SK-N-SH treated with all-trans-retinoic acid at 6 μM for 48 hours (cell line): ENCODE measurements around the gene SPATA21.

Experiments
- ATAC-seq: fragments of 200-7000 bp; cut with Tn5 transposase; 3 replicates; pipeline ENCODE4 v1.9.1; 2020; ENCODE audit warnings: mild to moderate bottlenecking, moderate library complexity
- CSRNP3 ChIP-seq: fragments of 250-450 bp; sonication (Bioruptor Pico); IDR thresholded peaks from 2 replicates; pipeline ENCODE4 v1.5.1; 2021; ENCODE audit warnings: mild to moderate bottlenecking, moderate library complexity
- ESRRG ChIP-seq: fragments of 250-450 bp; sonication (Bioruptor Pico); IDR thresholded peaks from 2 replicates; pipeline ENCODE4 v1.6.1; 2021; ENCODE audit warnings: mild to moderate bottlenecking
- GLIS3 ChIP-seq: fragments of 250-450 bp; sonication (Bioruptor Pico); IDR thresholded peaks from 2 replicates; pipeline ENCODE4 v1.5.0; 2020; ENCODE audit warnings: mild to moderate bottlenecking, moderate library complexity
- ISL1 ChIP-seq: fragments of 250-450 bp; sonication (Bioruptor Pico); IDR thresholded peaks from 2 replicates; pipeline ENCODE4 v2.1.2; 2022; ENCODE audit warnings: mild to moderate bottlenecking, moderate library complexity
- OSR1 ChIP-seq: fragments of 250-450 bp; sonication (Bioruptor Pico); IDR thresholded peaks from 2 replicates; pipeline ENCODE4 v1.8.0; 2022; ENCODE audit warnings: moderate library complexity, mild to moderate bottlenecking, inconsistent platforms
- PPARA ChIP-seq: fragments of 250-450 bp; sonication (Bioruptor Pico); IDR thresholded peaks from 2 replicates; pipeline ENCODE4 v1.5.0; 2020; ENCODE audit warnings: mild to moderate bottlenecking, borderline replicate concordance
- RARB ChIP-seq: fragments of 250-450 bp; sonication (Bioruptor Pico); IDR thresholded peaks from 2 replicates; pipeline ENCODE4 v1.8.0; 2021; ENCODE audit warnings: mild to moderate bottlenecking, moderate library complexity
- SNAI2 ChIP-seq: fragments of 250-450 bp; sonication (Bioruptor Pico); IDR thresholded peaks from 2 replicates; pipeline ENCODE4 v1.5.0; 2020; ENCODE audit warnings: mild to moderate bottlenecking, moderate library complexity
- TCF4 ChIP-seq: fragments of 250-450 bp; sonication (Bioruptor Pico); IDR thresholded peaks from 2 replicates; pipeline ENCODE4 v1.8.0; 2021; ENCODE audit warnings: mild to moderate bottlenecking, moderate library complexity, borderline replicate concordance
- TOX ChIP-seq: fragments of 250-450 bp; sonication (Bioruptor Pico); IDR thresholded peaks from 2 replicates; pipeline ENCODE4 v1.8.0; 2021; ENCODE audit warnings: mild to moderate bottlenecking, moderate library complexity, borderline replicate concordance
- ZC3H10 ChIP-seq: fragments of 250-450 bp; sonication (Bioruptor Pico); IDR thresholded peaks from 2 replicates; pipeline ENCODE4 v1.5.1; 2021; ENCODE audit warnings: mild to moderate bottlenecking, moderate library complexity
- ZFP3 ChIP-seq: fragments of 250-450 bp; sonication (Bioruptor Pico); IDR thresholded peaks from 2 replicates; pipeline ENCODE4 v1.5.0; 2020; ENCODE audit warnings: mild to moderate bottlenecking, moderate library complexity
- ZFP30 ChIP-seq: fragments of 450-650 bp; formaldehyde crosslinking; IDR thresholded peaks from 2 replicates; pipeline ENCODE4 v1.5.0; 2022; ENCODE audit warnings: mild to moderate bottlenecking, moderate library complexity
- ZNF565 ChIP-seq: fragments of 450-650 bp; formaldehyde crosslinking; conservative IDR thresholded peaks from 2 replicates; pipeline ENCODE4 v1.5.0; 2020; ENCODE audit warnings: low read depth, mild to moderate bottlenecking, moderate library complexity
- ZNF70 ChIP-seq: fragments of 450-650 bp; formaldehyde crosslinking; IDR thresholded peaks from 2 replicates; pipeline ENCODE4 v1.5.0; 2020; ENCODE audit warnings: mild to moderate bottlenecking, moderate library complexity
- ZNF8 ChIP-seq: fragments of 450-650 bp; formaldehyde crosslinking; IDR thresholded peaks from 2 replicates; pipeline ENCODE4 v1.5.0; 2020; ENCODE audit warnings: mild to moderate bottlenecking, moderate library complexity
- TF ChIP-seq, protein P1 (sequence below): fragments of 250-450 bp; sonication (Bioruptor Pico); IDR thresholded peaks from 2 replicates; pipeline ENCODE4 v1.8.0; 2021; ENCODE audit warnings: low read depth, mild to moderate bottlenecking, moderate library complexity, borderline replicate concordance
- TF ChIP-seq, protein P2 (sequence below): fragments of 250-450 bp; sonication (Bioruptor Pico); IDR thresholded peaks from 2 replicates; pipeline ENCODE4 v1.5.0; 2020; ENCODE audit warnings: mild to moderate bottlenecking, moderate library complexity
- TF ChIP-seq, protein P3 (sequence below): fragments of 250-450 bp; sonication (Bioruptor Pico); IDR thresholded peaks from 2 replicates; pipeline ENCODE4 v1.8.0; 2020; ENCODE audit warnings: mild to moderate bottlenecking, moderate library complexity, borderline replicate concordance
- TF ChIP-seq, protein P4 (sequence below): fragments of 250-450 bp; sonication (Bioruptor Pico); IDR thresholded peaks from 2 replicates; pipeline ENCODE4 v1.5.1; 2020; ENCODE audit warnings: low read depth, mild to moderate bottlenecking, moderate library complexity

SPATA21 gene

GRCh38 chr1:16391411-16391810 is 45.8 kb downstream of the SPATA21 start:
- no peak for ATAC-seq
- TF ChIP-seq ZNF8 (CRISPR knock-in tag) (no peak), ZC3H10 (CRISPR knock-in tag) (no peak), ZNF70 (no peak), ISL1 (CRISPR knock-in tag) (no peak), ZFP30 (CRISPR knock-in tag) (no peak), RARB (CRISPR knock-in tag) (no peak), TOX (CRISPR knock-in tag) (no peak), OSR1 (CRISPR knock-in tag) (no peak), ESRRG (CRISPR knock-in tag) (no peak), ZNF565 (CRISPR knock-in tag) (no peak)
- TF ChIP-seq, protein P1, sequence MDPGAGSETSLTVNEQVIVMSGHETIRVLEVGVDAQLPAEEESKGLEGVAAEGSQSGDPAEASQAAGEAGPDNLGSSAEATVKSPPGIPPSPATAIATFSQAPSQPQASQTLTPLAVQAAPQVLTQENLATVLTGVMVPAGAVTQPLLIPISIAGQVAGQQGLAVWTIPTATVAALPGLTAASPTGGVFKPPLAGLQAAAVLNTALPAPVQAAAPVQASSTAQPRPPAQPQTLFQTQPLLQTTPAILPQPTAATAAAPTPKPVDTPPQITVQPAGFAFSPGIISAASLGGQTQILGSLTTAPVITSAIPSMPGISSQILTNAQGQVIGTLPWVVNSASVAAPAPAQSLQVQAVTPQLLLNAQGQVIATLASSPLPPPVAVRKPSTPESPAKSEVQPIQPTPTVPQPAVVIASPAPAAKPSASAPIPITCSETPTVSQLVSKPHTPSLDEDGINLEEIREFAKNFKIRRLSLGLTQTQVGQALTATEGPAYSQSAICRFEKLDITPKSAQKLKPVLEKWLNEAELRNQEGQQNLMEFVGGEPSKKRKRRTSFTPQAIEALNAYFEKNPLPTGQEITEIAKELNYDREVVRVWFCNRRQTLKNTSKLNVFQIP (CRISPR knock-in tag), result no peak
- TF ChIP-seq, protein P2, sequence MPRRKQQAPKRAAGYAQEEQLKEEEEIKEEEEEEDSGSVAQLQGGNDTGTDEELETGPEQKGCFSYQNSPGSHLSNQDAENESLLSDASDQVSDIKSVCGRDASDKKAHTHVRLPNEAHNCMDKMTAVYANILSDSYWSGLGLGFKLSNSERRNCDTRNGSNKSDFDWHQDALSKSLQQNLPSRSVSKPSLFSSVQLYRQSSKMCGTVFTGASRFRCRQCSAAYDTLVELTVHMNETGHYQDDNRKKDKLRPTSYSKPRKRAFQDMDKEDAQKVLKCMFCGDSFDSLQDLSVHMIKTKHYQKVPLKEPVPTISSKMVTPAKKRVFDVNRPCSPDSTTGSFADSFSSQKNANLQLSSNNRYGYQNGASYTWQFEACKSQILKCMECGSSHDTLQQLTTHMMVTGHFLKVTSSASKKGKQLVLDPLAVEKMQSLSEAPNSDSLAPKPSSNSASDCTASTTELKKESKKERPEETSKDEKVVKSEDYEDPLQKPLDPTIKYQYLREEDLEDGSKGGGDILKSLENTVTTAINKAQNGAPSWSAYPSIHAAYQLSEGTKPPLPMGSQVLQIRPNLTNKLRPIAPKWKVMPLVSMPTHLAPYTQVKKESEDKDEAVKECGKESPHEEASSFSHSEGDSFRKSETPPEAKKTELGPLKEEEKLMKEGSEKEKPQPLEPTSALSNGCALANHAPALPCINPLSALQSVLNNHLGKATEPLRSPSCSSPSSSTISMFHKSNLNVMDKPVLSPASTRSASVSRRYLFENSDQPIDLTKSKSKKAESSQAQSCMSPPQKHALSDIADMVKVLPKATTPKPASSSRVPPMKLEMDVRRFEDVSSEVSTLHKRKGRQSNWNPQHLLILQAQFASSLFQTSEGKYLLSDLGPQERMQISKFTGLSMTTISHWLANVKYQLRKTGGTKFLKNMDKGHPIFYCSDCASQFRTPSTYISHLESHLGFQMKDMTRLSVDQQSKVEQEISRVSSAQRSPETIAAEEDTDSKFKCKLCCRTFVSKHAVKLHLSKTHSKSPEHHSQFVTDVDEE (CRISPR knock-in tag), result no peak

DNA sequence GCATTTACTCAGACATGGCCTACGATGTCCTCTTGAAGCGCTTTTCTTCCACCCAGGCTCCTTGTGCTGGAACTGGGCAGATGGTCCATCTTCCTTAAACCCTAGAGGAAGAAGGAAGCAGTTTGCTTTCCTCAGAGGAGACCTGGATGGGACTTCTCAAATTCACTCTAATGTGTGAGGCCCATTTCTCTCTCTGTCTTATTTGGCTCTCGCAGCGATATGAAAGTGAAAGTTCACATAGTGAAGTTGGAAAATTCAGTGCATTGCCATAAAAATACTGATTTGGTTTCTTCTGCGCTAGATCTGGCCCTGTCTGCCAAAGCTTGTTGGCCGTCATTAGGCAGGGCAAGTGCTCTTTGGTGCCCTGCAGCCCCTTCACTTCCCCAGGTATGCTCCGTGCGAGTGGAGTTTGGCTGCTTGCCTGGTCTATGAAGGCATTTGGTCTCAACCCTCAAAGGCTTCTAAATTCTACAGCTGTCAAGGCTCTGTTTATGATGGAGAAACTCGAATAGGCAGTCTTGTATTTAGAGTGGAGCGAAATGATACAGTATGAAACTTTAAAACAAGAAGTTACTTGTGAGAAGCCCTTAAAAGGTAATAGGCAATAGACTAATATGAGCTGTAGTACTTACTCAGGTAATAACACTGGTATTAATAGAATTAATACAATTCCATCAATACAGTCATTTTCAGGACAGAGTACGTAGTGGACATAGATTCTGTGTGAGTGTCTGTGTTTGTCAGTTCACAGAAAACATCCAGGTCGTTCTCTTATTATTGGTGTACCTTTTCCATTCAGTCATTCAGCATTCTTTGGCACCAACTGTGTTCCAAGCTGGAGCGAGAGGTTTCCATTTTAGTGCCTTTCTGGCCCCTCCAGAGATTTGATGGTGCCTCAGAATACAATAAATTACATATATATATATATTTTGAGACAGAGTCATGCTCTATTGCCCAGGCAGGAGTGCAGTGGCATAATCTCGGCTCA is 49.7 kb downstream of the SPATA21 start:
- no peak for TF ChIP-seq PPARA (CRISPR knock-in tag)
- ATAC-seq, result peak; percentile 7

GRCh38 chr1:16386454-16387113 is 50.6 kb downstream of the SPATA21 start:
- TF ChIP-seq TOX (CRISPR knock-in tag), result no peak
- no peak for TF ChIP-seq RARB (CRISPR knock-in tag)
- TF ChIP-seq ZNF565 (CRISPR knock-in tag), result no peak
- TF ChIP-seq, protein P3, sequence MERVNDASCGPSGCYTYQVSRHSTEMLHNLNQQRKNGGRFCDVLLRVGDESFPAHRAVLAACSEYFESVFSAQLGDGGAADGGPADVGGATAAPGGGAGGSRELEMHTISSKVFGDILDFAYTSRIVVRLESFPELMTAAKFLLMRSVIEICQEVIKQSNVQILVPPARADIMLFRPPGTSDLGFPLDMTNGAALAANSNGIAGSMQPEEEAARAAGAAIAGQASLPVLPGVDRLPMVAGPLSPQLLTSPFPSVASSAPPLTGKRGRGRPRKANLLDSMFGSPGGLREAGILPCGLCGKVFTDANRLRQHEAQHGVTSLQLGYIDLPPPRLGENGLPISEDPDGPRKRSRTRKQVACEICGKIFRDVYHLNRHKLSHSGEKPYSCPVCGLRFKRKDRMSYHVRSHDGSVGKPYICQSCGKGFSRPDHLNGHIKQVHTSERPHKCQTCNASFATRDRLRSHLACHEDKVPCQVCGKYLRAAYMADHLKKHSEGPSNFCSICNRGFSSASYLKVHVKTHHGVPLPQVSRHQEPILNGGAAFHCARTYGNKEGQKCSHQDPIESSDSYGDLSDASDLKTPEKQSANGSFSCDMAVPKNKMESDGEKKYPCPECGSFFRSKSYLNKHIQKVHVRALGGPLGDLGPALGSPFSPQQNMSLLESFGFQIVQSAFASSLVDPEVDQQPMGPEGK (CRISPR knock-in tag), result no peak
- TF ChIP-seq TCF4, result no peak
- no peak for TF ChIP-seq ZNF8 (CRISPR knock-in tag)
- TF ChIP-seq OSR1 (CRISPR knock-in tag), result no peak
- TF ChIP-seq CSRNP3 (CRISPR knock-in tag), result no peak
- no peak for TF ChIP-seq ZFP3 (CRISPR knock-in tag)
- TF ChIP-seq SNAI2 (CRISPR knock-in tag), result no peak
- no peak for TF ChIP-seq ZNF70
- TF ChIP-seq, protein P4, sequence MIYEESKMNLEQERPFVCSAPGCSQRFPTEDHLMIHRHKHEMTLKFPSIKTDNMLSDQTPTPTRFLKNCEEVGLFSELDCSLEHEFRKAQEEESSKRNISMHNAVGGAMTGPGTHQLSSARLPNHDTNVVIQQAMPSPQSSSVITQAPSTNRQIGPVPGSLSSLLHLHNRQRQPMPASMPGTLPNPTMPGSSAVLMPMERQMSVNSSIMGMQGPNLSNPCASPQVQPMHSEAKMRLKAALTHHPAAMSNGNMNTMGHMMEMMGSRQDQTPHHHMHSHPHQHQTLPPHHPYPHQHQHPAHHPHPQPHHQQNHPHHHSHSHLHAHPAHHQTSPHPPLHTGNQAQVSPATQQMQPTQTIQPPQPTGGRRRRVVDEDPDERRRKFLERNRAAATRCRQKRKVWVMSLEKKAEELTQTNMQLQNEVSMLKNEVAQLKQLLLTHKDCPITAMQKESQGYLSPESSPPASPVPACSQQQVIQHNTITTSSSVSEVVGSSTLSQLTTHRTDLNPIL, result no peak
- TF ChIP-seq, protein P2 (CRISPR knock-in tag), result no peak
- TF ChIP-seq GLIS3 (CRISPR knock-in tag), result no peak
- peak; percentile 95 for ATAC-seq
